Measurements from ENCODE around the gene NIPSNAP2.
"Not testable (repeated sequence)": the region's sequence is repeated elsewhere in the genome, so short reads cannot be mapped to it uniquely, and the experiment has no call there.

The NIPSNAP2 gene

GRCh38 chr7:56007891-56008290 is 43.5 kb downstream of the NIPSNAP2 start:
- TF ChIP-seq CTCF (conservative IDR thresholded peaks at IDR 0.05; ENCODE audit: low read length) = no peak
- no peak for DNase-seq (ENCODE audit: low read depth)
- H3K4me3 ChIP-seq (ENCODE audit: low read length) = no peak overlapping the region

GRCh38 chr7:56009695-56010094 is 45.3 kb downstream of the NIPSNAP2 start:
- H3K4me3 ChIP-seq (ENCODE audit: low read length) = no peak overlapping the region
- DNase-seq (ENCODE audit: low read depth) = no peak
- no peak for TF ChIP-seq CTCF (conservative IDR thresholded peaks at IDR 0.05; ENCODE audit: low read length)

GRCh38 chr7:56017015-56017414 is 52.6 kb downstream of the NIPSNAP2 start:
- not testable (repeated sequence) for DNase-seq (ENCODE audit: low read depth); H3K4me3 ChIP-seq (ENCODE audit: low read length)

- H3K4me3 ChIP-seq (ENCODE audit: low read length) = no peak overlapping the region
- DNase-seq (ENCODE audit: low read depth) = no peak
- no peak for TF ChIP-seq CTCF (conservative IDR thresholded peaks at IDR 0.05; ENCODE audit: low read length)
Observed at GRCh38 chr7:56019501-56019900, 55.1 kb downstream of the NIPSNAP2 start.

- no peak for TF ChIP-seq CTCF (conservative IDR thresholded peaks at IDR 0.05; ENCODE audit: low read length)
- H3K4me3 ChIP-seq (ENCODE audit: low read length) = no peak overlapping the region
- no peak for DNase-seq (ENCODE audit: low read depth)
Observed at GRCh38 chr7:56023500-56023899, 59.1 kb downstream of the NIPSNAP2 start.

- DNase-seq (ENCODE audit: low read depth) = no peak
- TF ChIP-seq CTCF (conservative IDR thresholded peaks at IDR 0.05; ENCODE audit: low read length) = no peak
Observed at GRCh38 chr7:56026538-56026937, 62.2 kb downstream of the NIPSNAP2 start.

GRCh38 chr7:56028942-56029630 is 64.7 kb downstream of the NIPSNAP2 start:
- no peak overlapping the region for H3K4me3 ChIP-seq (ENCODE audit: low read length)
- DNase-seq (ENCODE audit: low read depth) = no peak
- no peak for TF ChIP-seq CTCF (conservative IDR thresholded peaks at IDR 0.05; ENCODE audit: low read length)

More at GRCh38 chr7:56026538-56026937, 62.2 kb downstream of the NIPSNAP2 start:
- no peak overlapping the region for H3K4me3 ChIP-seq (ENCODE audit: low read length)
